Activated T-cell treated with anti-CD3 and anti-CD28 coated beads, Interleukin-2, amount 50 U/mL, for 4 hours (primary cell): ENCODE data around the gene CIDEC. TPM values are rescaled to one million over a fixed set of nuclear protein-coding genes. Genes with fewer than 3 reads are reported as not detected.
"Not testable (repeated sequence)": the region's sequence is repeated elsewhere in the genome, so short reads cannot be mapped to it uniquely, and the experiment has no call there.

Experiments
- ATAC-seq, 2 donors: fragments of 200-7000 bp; cut with Tn5 transposase; one replicate each; pipeline ENCODE4 v1.10.0; 2021
- DNase-seq: peaks from one replicate; pipeline ENCODE4 v3.0.0-alpha.2; 2020
- H3K27me3 Mint-ChIP-seq: one replicate; pipeline ENCODE4 v1.8.0; 2021; ENCODE audit warnings: low read depth, mixed read lengths
- H3K36me3 Mint-ChIP-seq: one replicate; pipeline ENCODE4 v1.8.0; 2022; ENCODE audit warnings: mixed read lengths; ENCODE audit not compliant: insufficient read depth
- H3K4me1 Mint-ChIP-seq: one replicate; pipeline ENCODE4 v1.8.0; 2021; ENCODE audit warnings: low read depth, mixed read lengths
- H3K4me3 Mint-ChIP-seq: one replicate; pipeline ENCODE4 v1.8.0; 2021; ENCODE audit warnings: mild to moderate bottlenecking, moderate library complexity, mixed read lengths
- H3K9me3 Mint-ChIP-seq: one replicate; pipeline ENCODE4 v1.8.0; 2021; ENCODE audit warnings: mixed read lengths
- total RNA-seq, 3 donors: library from RNA; stranded (reverse); gene quantifications; one replicate each; pipeline ENCODE4 v1.2.1, GENCODE V29; 2021

CIDEC gene
- total RNA-seq, 3 donors from 2014 or later: not detected

DNA sequence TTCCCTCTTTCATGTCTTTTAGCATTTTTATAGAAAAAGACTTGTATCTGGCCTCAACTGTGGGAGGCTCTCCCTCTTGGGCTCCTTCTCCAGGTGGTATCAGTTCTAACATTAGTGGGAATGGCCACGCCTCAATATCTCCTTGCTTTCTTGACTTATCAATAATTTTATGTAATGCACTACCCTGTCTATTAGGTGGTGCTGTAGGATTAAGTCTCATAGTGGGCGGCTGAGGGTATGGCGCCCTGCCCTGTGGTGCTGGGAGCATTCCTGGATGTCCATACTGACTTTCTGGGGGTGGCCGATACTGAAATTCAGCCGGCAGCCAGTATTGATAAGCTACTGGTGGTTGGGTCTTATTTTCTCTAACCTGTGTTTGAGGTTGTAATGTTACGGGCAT is 27.5 kb downstream of the CIDEC start:
- H3K9me3 Mint-ChIP-seq: no peaks in the 10 kb centered on the region
- H3K27me3 Mint-ChIP-seq: no peaks in the 10 kb centered on the region

DNA sequence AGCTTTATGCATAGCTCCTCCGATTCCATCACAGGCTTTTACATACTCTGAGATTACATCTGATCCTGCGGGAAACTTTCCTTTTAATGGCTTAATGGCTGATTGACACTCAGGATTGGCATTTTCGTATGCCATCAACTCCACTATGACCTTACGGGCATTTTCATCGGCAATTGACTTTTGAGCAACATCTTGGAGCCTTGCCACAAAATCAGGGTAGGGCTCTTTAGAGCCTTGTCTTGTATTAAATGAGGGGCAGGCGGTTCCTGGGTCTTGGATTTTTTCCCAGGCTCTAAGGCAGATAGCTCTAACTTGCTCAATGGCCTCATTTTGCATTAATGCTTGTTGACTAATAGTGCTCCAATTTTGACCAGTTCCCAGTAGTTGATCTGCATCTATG is 28.1 kb downstream of the CIDEC start:
- not testable (repeated sequence) for H3K4me3 Mint-ChIP-seq, H3K9me3 Mint-ChIP-seq, DNase-seq, H3K27me3 Mint-ChIP-seq, ATAC-seq, H3K36me3 Mint-ChIP-seq
- H3K4me1 Mint-ChIP-seq: peaks cover 10% of the 10 kb centered on the region

More for the DNA sequence above, 27.5 kb downstream of the CIDEC start:
- ATAC-seq (no peak), DNase-seq (no peak)
- Mint-ChIP-seq H3K4me1 (peaks cover 10% of the 10 kb centered on the region), H3K36me3 (no peaks in the 10 kb centered on the region), H3K4me3 (no peak overlapping the region)

DNA sequence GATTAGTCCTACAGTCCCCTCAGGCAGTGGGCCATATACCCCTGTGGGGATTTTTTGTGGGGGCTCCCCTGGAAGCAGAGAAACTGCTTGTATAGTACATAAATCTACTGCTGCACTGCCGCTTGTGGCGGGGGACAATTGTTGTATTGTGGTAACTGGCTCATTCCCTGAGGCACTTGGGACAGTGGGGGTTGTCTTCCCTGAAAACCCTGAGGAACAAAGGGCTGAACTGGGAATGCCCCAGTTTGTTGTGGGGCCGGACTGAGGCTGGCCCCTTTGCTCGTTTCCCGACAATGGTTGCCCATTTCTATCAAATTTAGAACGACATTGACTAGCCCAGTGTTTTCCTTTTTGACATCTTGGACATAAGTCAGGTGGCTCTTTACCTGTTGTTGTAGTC is 28.7 kb downstream of the CIDEC start:
- H3K36me3 Mint-ChIP-seq, H3K9me3 Mint-ChIP-seq, H3K4me3 Mint-ChIP-seq, ATAC-seq, DNase-seq, H3K27me3 Mint-ChIP-seq: not testable (repeated sequence)
- H3K4me1 Mint-ChIP-seq: peaks cover 10% of the 10 kb centered on the region

- H3K4me3 Mint-ChIP-seq, H3K36me3 Mint-ChIP-seq, ATAC-seq, H3K27me3 Mint-ChIP-seq, H3K9me3 Mint-ChIP-seq, DNase-seq: not testable (repeated sequence)
- H3K4me1 Mint-ChIP-seq: peaks cover 20% of the 10 kb centered on the region
Measured at GRCh38 chr3:9848860-9849259, 31.2 kb downstream of the CIDEC start.

DNA sequence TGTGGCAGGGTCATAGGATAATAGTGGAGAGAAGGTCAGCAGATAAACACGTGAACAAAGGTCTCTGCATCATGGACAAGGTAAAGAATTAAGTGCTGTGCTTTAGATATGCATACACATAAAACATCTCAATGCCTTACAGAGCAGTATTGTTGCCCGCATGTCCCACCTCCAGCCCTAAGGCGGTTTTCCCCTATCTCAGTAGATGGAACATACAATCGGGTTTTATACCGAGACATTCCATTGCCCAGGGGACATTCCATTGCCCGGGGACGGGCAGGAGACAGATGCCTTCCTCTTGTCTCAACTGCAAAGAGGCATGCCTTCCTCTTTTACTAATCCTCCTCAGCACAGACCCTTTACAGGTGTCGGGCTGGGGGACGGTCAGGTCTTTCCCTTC is 32.2 kb downstream of the CIDEC start:
- H3K27me3 Mint-ChIP-seq, ATAC-seq, H3K9me3 Mint-ChIP-seq, DNase-seq, H3K36me3 Mint-ChIP-seq, H3K4me3 Mint-ChIP-seq: not testable (repeated sequence)
- H3K4me1 Mint-ChIP-seq: peaks cover 21% of the 10 kb centered on the region

DNA sequence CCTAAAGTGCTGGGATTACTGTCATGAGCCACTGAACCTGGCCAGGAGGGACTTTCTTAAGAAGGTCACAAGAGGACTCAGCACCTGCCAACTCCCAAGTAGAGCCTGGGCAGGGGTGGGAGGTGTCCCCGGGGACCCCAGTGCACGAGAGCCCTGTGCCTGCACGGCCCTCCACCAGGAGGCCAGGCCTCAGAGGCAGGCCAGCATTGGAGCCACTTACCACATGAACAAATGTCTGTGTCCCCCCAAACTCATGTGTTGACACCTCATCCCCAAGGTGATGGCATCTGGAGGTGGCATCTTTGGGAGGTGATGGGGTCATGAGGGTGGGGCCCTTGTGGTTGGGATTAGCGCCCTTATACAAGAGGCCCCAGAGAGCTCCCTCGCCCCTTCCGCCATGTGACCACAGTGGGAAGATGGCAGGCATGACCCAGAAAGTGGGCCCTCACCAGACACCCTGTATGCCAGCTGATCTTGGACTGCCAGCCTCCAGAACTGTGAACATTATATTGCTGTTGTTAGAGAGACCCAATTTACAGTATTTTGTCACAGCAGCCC is 33.0 kb downstream of the CIDEC start:
- Mint-ChIP-seq H3K9me3 (no peaks in the 10 kb centered on the region), H3K27me3 (no peaks in the 10 kb centered on the region), H3K36me3 (peaks cover 5% of the 10 kb centered on the region), H3K4me3 (no peak overlapping the region), H3K4me1 (peaks cover 28% of the 10 kb centered on the region)
- ATAC-seq (no peak), DNase-seq (no peak)

- Mint-ChIP-seq H3K4me3 (no peak overlapping the region), H3K9me3 (no peaks in the 10 kb centered on the region), H3K4me1 (peaks cover 32% of the 10 kb centered on the region), H3K27me3 (no peaks in the 10 kb centered on the region), H3K36me3 (peaks cover 10% of the 10 kb centered on the region)
- no peak for DNase-seq
- ATAC-seq: no peak
Measured at GRCh38 chr3:9846231-9846630, 33.8 kb downstream of the CIDEC start.

- Mint-ChIP-seq H3K27me3 (no peaks in the 10 kb centered on the region), H3K9me3 (no peaks in the 10 kb centered on the region), H3K36me3 (peaks cover 19% of the 10 kb centered on the region), H3K4me1 (peaks cover 32% of the 10 kb centered on the region), H3K4me3 (peak within 1 kb of the TSS; percentile 99)
- ATAC-seq: peak; percentile 99
- peak; percentile 97 for DNase-seq
Measured at GRCh38 chr3:9843715-9844438, 36.2 kb downstream of the CIDEC start, which contains the start of gene RPUSD3. TSS of gene RPUSD3 (minus strand) at chr3:9844008. CDS start at chr3:9843990, 18 bp downstream.

DNA sequence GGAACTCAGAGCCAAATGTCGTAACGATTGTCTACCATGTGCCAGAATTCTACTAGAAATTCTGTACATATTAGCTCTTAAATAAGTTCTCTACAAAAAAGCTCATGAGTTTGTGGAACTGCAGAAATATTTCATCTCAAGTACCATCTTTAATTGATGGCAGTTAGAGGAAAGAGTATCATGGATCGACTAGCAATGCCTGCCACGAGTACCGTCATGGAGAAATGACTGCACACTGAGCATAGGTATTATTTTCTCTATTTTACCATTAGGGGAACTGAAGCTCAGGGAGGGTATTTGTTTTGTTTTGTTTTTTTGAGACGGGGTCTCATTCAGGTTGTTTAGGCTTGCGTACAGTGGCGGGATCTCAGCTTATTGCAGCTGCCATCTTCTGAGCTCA is 39.0 kb downstream of the CIDEC start:
- H3K4me3 Mint-ChIP-seq: no peak overlapping the region
- peaks cover 19% of the 10 kb centered on the region for H3K36me3 Mint-ChIP-seq
- H3K27me3 Mint-ChIP-seq: no peaks in the 10 kb centered on the region
- DNase-seq (no peak), ATAC-seq (no peak)
- peaks cover 29% of the 10 kb centered on the region for H3K4me1 Mint-ChIP-seq
- no peaks in the 10 kb centered on the region for H3K9me3 Mint-ChIP-seq

GRCh38 chr3:9838856-9839255 is 41.2 kb downstream of the CIDEC start:
- no peaks in the 10 kb centered on the region for H3K9me3 Mint-ChIP-seq
- no peaks in the 10 kb centered on the region for H3K27me3 Mint-ChIP-seq
- ATAC-seq (no peak), DNase-seq (no peak)
- peaks cover 25% of the 10 kb centered on the region for H3K36me3 Mint-ChIP-seq
- peaks cover 18% of the 10 kb centered on the region for H3K4me1 Mint-ChIP-seq
- H3K4me3 Mint-ChIP-seq: no peak overlapping the region

GRCh38 chr3:9837701-9838582 is 42.1 kb downstream of the CIDEC start:
- H3K36me3 Mint-ChIP-seq: peaks cover 25% of the 10 kb centered on the region
- peaks cover 11% of the 10 kb centered on the region for H3K4me1 Mint-ChIP-seq
- no peaks in the 10 kb centered on the region for H3K27me3 Mint-ChIP-seq
- H3K9me3 Mint-ChIP-seq: no peaks in the 10 kb centered on the region
- DNase-seq (no peak), ATAC-seq (no peak)
- H3K4me3 Mint-ChIP-seq: no peak overlapping the region

DNA sequence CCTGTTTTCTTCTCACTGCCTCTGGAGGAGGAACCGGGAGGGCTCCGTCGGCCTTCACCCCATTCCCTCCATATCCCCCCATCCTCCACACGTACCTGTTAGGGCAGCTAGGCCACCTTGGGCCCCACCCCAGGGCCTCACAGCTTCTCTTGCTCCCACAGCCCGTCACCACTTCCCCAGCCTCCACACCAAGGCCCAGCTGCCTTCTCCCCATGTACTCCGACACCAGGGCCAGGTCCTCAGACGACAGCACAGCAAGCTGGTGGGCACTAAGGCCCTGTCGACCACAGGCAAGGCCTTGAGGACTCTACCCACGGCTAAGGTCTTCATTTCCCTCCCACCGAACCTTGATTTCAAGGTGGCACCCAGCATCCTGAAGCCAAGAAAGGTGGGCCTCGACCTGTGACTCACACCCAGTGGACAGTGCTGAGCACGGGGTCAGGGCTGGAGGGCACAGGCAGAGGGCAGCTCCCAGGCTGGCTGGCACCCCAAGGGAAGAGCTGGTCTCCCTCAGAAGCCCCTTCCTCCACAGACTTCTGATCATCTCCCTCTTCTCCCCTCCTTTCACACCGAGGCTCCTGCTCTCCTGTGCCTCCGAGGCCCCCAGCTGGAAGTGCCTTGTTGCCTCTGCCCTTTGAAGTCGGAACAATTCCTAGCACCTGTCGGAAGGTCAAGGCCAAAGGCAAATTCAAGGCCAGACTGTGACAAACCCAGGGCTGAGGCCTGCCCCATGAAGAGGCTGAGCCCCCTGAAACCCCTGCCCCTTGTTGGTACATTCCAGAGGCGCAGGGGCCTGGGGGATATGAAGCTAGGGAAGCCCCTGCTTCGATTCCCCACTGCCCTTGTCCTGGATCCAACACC is 45.3 kb downstream of the CIDEC start:
- Mint-ChIP-seq H3K27me3 (no peaks in the 10 kb centered on the region), H3K4me1 (peaks cover 6% of the 10 kb centered on the region), H3K9me3 (no peaks in the 10 kb centered on the region), H3K4me3 (no peak overlapping the region), H3K36me3 (peaks cover 8% of the 10 kb centered on the region)
- DNase-seq: no peak
- ATAC-seq: no peak

DNA sequence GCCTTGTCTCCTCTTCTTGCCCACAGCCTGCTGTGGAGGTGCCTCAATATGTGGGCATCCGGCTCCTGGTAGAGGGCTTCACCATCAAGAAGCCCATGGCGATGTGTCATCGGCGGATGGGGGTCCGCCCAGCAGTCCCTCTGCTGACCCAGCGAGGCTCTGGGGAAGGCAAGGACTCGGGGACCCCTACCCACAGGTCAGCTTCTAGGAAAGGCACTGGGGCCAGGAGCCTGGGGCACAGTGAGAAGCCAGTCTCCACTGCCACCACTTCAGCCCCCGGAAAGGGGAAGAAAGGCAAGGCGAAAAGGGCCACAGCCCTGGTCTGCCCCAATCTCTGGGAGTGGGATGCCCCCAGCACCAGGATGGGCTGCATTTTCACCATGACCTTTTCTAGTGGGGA is 47.0 kb downstream of the CIDEC start:
- Mint-ChIP-seq H3K9me3 (no peaks in the 10 kb centered on the region), H3K4me3 (no peak overlapping the region), H3K27me3 (no peaks in the 10 kb centered on the region), H3K36me3 (peaks cover 8% of the 10 kb centered on the region), H3K4me1 (peaks cover 6% of the 10 kb centered on the region)
- DNase-seq: no peak
- ATAC-seq: no peak

- peaks cover 6% of the 10 kb centered on the region for H3K4me1 Mint-ChIP-seq
- no peak overlapping the region for H3K4me3 Mint-ChIP-seq
- H3K36me3 Mint-ChIP-seq: peaks cover 8% of the 10 kb centered on the region
- no peaks in the 10 kb centered on the region for H3K9me3 Mint-ChIP-seq
- no peak for ATAC-seq
- DNase-seq: no peak
- no peaks in the 10 kb centered on the region for H3K27me3 Mint-ChIP-seq
Measured at GRCh38 chr3:9831253-9831652, 48.8 kb downstream of the CIDEC start.
